ENCODE results near the gene GSTA1.
"Not testable (repeated sequence)": the region's sequence is repeated elsewhere in the genome, so short reads cannot be mapped to it uniquely, and the experiment has no call there.

GSTA1 gene

DNA sequence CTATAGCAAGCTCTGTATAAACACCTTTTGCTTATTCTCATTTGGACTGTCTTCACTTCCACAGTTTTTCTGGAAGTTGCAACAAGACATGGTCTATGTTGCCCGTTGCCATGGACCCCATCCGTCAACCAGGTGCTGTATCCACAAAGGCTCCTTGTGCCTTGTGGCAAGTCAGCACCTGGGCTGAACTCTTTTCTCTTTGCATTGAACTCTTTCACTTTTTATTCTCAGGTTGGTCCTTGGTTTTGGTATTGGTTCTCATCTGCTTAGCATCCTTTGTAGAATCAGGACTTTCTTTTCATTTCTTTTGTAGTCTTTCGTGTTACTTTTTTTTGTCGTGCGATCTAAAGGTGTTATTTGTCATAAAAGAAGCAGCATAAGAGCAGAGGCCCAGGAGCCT is 5.0 kb upstream of the GSTA1 start:
- no peak for DNase-seq (ENCODE audit: low read depth)

- DNase-seq (ENCODE audit: low read depth) = no peak
Measured at GRCh38 chr6:52802806-52803205, 810 bp downstream of the GSTA1 start.

DNA sequence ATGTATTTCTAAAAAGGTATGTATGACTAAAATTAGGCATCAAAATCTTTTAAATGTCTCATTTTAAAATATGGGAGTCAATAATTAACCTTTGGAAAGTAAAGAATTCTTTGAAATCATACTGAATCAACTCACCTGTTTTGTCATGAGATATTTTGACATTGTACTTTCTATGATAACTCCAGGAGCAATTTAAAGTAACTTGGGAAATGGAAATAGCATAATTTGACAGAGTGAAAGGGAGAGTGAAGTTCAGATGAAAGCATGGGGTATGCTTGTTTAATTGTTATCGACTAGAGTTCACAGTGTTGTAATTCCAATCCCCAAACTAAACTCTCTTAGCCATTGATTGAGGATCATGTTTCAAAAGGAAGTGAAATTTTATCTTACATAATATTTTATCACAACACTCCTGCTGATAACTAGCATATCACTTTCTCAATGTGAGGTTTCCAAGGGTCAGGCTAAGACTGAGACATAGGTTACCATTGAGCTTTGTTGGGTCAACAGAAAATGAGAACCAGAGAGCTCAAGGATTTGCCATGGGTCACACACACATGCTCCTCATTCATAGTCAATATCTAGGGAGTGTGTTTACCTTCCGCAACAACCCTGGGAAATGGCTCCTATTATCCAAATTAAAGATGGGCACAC is 2.3 kb downstream of the GSTA1 start:
- DNase-seq (ENCODE audit: low read depth) = no peak

DNA sequence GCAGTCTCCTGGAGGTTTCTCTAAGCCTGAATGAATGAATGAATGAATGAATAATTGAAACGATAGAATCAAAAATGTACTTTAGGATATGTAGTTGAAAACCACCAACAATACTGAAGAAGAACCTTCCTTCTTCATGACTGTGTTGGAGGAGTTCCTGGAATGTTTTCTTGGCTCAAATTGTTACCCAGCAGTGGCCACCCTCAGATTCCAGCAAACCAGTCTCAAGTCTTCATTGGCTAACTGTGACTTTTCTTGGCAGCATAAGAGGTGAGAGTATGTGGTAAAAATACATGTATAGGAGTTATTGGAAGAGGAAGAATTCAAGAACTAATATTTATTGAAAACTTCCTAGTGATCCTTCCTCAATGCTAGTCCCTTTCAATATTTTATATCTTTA is 4.3 kb downstream of the GSTA1 start:
- not testable (repeated sequence) for DNase-seq (ENCODE audit: low read depth)

- DNase-seq (ENCODE audit: low read depth) = not testable (repeated sequence)
Measured at GRCh38 chr6:52794366-52794765, 9.2 kb downstream of the GSTA1 start.

GRCh38 chr6:52790861-52791260 is 12.8 kb downstream of the GSTA1 start:
- no peak for DNase-seq (ENCODE audit: low read depth)

DNA sequence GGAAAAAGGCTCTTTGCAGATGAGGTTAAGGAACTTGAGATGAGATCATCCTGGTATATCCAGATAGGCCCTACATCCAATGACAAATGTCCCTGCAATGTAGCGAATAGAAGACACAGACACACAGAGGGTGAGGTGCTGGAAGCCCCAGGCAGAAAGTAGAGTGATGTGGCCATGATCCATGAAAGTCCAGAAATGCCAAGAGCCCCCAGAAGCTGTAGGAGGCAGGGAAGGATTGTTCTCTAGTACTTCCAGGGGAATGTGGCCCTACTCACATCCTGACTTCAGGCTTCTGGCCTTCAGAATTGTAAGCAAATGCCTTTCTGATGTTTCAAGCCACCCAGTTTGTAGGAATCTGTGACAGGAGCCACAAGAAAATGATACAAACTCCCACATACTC is 14.0 kb downstream of the GSTA1 start:
- not testable (repeated sequence) for DNase-seq (ENCODE audit: low read depth)

DNA sequence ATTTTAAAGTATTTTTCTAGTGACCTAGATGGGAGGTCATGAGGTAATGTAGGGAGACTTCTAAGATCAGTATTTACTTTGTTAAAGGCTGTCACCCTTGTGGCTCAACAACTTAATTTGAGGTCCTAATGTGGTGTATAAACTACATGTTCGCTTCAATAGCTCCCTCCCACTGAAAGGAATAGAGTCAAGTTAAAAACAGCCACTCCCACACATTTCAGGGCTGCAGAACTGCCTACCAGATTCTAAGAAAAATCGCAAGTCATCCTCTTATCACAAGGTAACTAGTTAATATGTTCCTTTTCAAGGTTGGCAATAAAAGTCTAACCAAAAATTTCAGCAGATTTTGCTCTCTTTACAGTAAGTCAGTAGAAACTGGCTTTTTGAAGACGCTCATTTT is 15.1 kb downstream of the GSTA1 start:
- DNase-seq (ENCODE audit: low read depth) = no peak

GRCh38 chr6:52787917-52788316 is 15.7 kb downstream of the GSTA1 start:
- no peak for DNase-seq (ENCODE audit: low read depth)

DNA sequence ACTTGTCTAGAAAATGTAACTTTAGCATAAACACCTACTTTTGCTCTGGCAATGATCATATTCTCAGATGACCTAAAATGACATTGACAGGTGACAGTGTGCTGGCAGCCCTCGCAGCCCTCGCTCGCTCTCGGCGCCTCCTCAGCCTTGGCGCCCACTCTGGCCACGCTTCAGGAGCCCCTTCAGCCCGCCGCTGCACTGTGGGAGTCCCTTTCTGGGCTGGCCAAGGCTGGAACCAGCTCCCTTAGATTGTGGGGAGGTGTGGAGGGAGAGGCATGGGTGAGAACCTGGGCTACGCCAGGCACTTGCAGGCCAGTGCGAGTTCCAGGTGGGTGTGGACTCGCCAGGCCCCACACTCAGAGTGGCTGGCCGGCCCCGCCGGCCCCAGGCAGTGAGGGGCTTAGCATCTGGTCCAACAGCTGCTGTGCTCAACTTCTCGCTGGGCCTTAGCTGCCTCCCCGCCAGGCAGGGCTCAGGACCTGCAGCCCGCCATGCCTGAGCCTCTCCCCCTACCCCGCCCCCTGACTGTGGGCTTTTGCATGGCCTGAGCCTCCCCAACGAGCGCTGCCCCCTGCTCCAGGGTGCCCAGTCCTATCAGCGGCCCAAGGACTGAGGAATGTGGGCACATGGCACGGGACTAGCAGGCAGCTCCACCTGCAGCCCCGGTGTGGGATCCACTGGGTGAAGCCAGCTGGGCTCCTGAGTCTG is 17.2 kb downstream of the GSTA1 start:
- no peak for DNase-seq (ENCODE audit: low read depth)

DNA sequence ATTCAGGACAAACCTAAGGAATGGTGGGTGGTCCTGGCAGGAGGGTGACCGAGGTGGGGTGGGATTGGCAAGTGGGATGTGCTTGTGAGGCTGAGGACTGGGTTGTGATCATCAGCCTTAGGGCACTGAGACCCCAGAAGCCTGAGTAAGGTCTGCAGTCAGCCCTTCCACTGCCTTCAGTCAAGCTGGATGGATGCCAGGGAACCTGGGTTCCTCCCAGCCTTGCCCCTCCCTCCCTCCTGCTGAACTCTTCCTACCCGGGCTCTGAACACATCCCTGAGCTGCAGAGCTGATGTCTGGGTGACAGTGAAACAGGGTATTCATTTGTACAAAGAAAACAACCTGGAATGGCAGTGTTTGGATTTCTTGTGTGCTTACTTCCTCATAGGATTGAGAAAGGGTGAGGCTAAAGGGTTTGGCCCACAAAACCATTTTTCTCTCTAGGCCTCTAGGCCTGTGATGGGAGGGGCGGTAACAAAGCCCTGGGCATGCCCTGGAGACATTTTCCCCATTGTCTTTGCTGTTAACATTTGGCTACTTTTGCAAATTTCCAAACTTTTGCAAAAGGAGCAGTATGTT is 20.8 kb downstream of the GSTA1 start:
- DNase-seq (ENCODE audit: low read depth) = not testable (repeated sequence)

- DNase-seq (ENCODE audit: low read depth) = not testable (repeated sequence)
Measured at GRCh38 chr6:52782209-52782608, 21.4 kb downstream of the GSTA1 start.

DNA sequence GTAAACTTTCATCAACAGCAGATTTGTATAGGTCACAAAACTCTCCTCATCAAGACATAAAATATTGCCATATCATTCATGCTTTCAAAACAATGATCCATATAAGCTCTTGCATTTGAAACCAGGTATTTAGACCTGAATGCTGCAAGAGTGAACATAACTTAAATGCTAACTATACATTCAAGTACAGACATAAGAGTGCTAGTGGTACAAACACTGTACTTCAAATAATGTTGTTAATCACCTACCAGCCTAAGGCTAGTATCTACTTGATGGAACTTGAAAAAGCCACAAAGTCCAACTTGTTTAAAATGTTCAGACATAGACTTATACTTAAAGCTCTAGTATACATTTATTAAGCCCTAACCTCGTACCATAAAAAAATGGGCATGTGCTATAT is 24.4 kb downstream of the GSTA1 start:
- DNase-seq (ENCODE audit: low read depth) = no peak

GRCh38 chr6:52776711-52777351 is 26.8 kb downstream of the GSTA1 start:
- DNase-seq (ENCODE audit: low read depth) = not testable (repeated sequence)

- DNase-seq (ENCODE audit: low read depth) = not testable (repeated sequence)
Measured at GRCh38 chr6:52769399-52769798, 34.2 kb downstream of the GSTA1 start.

- not testable (repeated sequence) for DNase-seq (ENCODE audit: low read depth)
Measured at GRCh38 chr6:52767658-52768057, 36.0 kb downstream of the GSTA1 start.

DNA sequence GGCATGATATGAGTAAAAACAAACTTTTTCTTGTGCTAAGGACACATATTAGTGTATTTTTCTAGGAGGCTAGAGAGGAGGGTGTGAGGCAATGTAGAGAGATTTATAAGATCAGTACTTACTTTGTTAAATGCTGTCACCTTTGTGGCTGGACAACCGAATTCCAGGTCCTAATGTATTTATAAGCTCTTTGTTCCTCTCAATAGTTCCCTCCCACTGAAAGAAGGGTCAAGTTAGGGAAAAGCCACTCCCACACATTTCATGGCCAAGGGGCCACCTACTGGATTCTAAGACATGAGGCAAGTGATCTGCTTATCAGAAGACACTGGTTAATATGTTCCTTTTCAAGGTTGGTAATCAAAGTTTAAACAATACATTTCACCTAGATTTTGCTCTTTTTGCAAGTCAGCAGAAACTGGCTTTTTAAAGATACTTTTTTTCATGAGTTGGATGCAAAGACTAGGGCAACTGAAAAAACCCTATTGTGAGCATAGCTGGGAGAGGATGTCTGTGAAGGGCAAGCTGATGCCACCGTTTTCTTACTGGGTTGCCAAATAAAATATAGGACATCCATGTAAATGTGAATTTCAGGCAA is 40.2 kb downstream of the GSTA1 start, which contains the start of gene GSTA2:
Gene GSTA2 (minus strand): TSS at position 154 of the 595 bp plus-strand sequence. CDS start 5,528 bp downstream, outside the sequence.
- not testable (repeated sequence) for DNase-seq (ENCODE audit: low read depth)

DNA sequence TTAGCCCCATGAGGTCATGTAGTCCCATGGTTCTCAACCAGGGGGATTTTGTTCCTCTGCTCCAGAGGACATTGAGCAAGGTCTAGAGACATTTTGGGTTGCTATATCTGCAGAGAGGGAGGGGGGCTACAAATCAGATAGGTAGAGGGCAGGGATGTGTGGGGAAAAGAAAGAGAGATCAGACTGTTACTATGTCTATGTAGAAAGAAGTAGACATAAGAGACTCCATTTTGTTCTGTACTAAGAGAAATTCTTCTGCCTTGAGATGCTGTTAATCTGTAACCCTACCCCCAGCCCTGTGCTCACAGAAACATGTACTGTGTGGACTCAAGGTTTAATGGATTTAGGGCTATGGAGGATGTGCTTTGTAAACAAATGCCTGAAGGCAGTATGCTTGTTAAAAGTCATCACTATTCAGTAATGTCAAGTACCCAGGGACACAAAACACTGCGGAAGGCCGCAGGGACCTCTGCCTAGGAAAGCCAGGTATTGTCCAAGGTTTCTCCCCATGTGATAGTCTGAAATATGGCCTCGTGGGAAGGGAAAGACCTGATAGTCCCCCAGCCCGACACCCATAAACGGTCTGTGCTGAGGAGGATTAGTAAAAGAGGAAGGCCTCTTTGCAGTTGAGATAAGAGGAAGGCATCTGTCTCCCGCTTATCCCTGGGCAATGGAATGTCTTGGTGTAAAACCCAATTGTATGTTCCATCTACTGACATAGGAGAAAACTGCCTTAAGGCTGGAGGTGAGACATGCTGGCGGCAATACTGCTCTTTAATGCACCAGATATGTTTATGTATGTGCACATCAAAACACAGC is 41.7 kb downstream of the GSTA1 start:
- not testable (repeated sequence) for DNase-seq (ENCODE audit: low read depth)

GRCh38 chr6:52760105-52760765 is 43.4 kb downstream of the GSTA1 start:
- DNase-seq (ENCODE audit: low read depth) = no peak

DNA sequence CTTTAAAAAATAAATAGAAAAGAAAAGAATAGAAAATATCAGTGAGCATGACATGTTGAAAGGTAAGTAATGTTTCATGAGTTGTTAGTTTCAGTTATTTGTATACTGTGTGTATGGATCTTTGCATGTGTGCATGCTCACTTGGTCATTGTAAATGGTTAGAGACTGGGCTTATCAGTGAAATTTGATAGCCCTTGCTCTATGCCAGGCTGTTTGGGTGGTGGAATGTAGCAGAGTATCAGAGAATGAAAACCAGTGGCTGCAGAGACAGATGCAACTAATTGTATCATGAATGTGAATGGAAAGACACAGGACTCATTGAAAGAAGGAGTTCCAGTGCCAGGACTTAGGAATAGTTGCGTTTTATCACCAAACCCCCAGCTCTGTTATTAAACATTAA is 44.5 kb downstream of the GSTA1 start:
- no peak for DNase-seq (ENCODE audit: low read depth)

Data from stimulated activated CD8-positive, alpha-beta memory T cell treated with anti-CD3 and anti-CD28 coated beads, Interleukin-12 subunit alpha, Interleukin-12 subunit beta, amount 100 ng/mL, for 1 hour (primary cell).